ENCODE results near the gene C2orf81. TPM values are rescaled to one million over a fixed set of nuclear protein-coding genes. Genes with fewer than 3 reads are reported as not detected.
A peak's percentile ranks its signal among the peaks of the same experiment; 100 is the strongest.

C2orf81 gene
- total RNA-seq, 4 donors from 2014 or later = 0.62 to 1.4 (median 1.2) TPM

GRCh38 chr2:74418312-74418711, 3.1 kb downstream of the C2orf81 start:
- no peak for TF ChIP-seq EP300 (IDR thresholded peaks at IDR 0.05)
- no peak for TF ChIP-seq CTCF (IDR thresholded peaks at IDR 0.05)
- TF ChIP-seq POLR2AphosphoS5 (IDR thresholded peaks at IDR 0.05) = no peak
- no peak for TF ChIP-seq POLR2A (IDR thresholded peaks at IDR 0.05)
- Histone ChIP-seq H3K4me3 (no peak overlapping the region), H3K27me3 (no peaks in the 10 kb centered on the region), H3K4me1 (peaks cover 0 to 53% (median 9%) of the 10 kb centered on the region in 3 donors), H3K27ac (no peak overlapping the region), H3K36me3 (no peaks in the 10 kb centered on the region), H3K9me3 (no peaks in the 10 kb centered on the region)
- WGBS, 2 donors (ENCODE audit: low coverage in 1 of 2) = no CpG with 5 or more reads among the region's 27 CpGs
- no peak for ATAC-seq

- H3K4me3 ChIP-seq = no peak overlapping the region
- no peaks in the 10 kb centered on the region for H3K36me3 ChIP-seq
- ATAC-seq = no peak
- no peaks in the 10 kb centered on the region for H3K9me3 ChIP-seq
- H3K4me1 ChIP-seq = peaks cover 0 to 55% (median 9%) of the 10 kb centered on the region in 3 donors
- no peaks in the 10 kb centered on the region for H3K27me3 ChIP-seq
- WGBS, 2 donors (ENCODE audit: low coverage in 1 of 2) = 87 to 91% methylated on average over 3 of the region's 6 CpGs
- TF ChIP-seq POLR2AphosphoS5 (IDR thresholded peaks at IDR 0.05) = no peak
- TF ChIP-seq EP300 (IDR thresholded peaks at IDR 0.05) = no peak
- TF ChIP-seq CTCF (IDR thresholded peaks at IDR 0.05) = no peak
- no peak for TF ChIP-seq POLR2A (IDR thresholded peaks at IDR 0.05)
- H3K27ac ChIP-seq = no peak overlapping the region
These were observed 3.7 kb downstream of the C2orf81 start for GRCh38 chr2:74417763-74418162.

GRCh38 chr2:74417197-74417596, 4.2 kb downstream of the C2orf81 start:
- Histone ChIP-seq H3K27ac (no peak overlapping the region), H3K9me3 (no peaks in the 10 kb centered on the region), H3K36me3 (no peaks in the 10 kb centered on the region), H3K4me3 (no peak overlapping the region), H3K27me3 (no peaks in the 10 kb centered on the region), H3K4me1 (peaks cover 0 to 53% (median 9%) of the 10 kb centered on the region in 3 donors)
- TF ChIP-seq CTCF (IDR thresholded peaks at IDR 0.05) (no peak), POLR2A (IDR thresholded peaks at IDR 0.05) (no peak), EP300 (IDR thresholded peaks at IDR 0.05) (no peak), POLR2AphosphoS5 (IDR thresholded peaks at IDR 0.05) (no peak)
- no peak for ATAC-seq
- 69 to 79% methylated on average over 2 of the region's 3 CpGs for WGBS, 2 donors (ENCODE audit: low coverage in 1 of 2)

- no peaks in the 10 kb centered on the region for H3K27me3 ChIP-seq
- no peak overlapping the region for H3K27ac ChIP-seq
- no peak for ATAC-seq
- TF ChIP-seq POLR2AphosphoS5 (IDR thresholded peaks at IDR 0.05) (no peak), POLR2A (IDR thresholded peaks at IDR 0.05) (no peak), CTCF (IDR thresholded peaks at IDR 0.05) (no peak), EP300 (IDR thresholded peaks at IDR 0.05) (no peak)
- H3K4me1 ChIP-seq = peaks cover 0 to 49% (median 9%) of the 10 kb centered on the region in 3 donors
- no peak overlapping the region for H3K4me3 ChIP-seq
- no peaks in the 10 kb centered on the region for H3K9me3 ChIP-seq
- no peaks in the 10 kb centered on the region for H3K36me3 ChIP-seq
- WGBS, 2 donors (ENCODE audit: low coverage in 1 of 2) = 64 to 77% methylated on average over 3 of the region's 3 CpGs
These were observed 4.6 kb downstream of the C2orf81 start for GRCh38 chr2:74416778-74417177.

GRCh38 chr2:74415762-74416395, 5.5 kb downstream of the C2orf81 start:
- no peak for ATAC-seq
- Histone ChIP-seq H3K4me3 (peak overlapping the region; percentile 36 to 61), H3K4me1 (peaks cover 0 to 44% (median 9%) of the 10 kb centered on the region in 3 donors), H3K27ac (peak overlapping the region in 1 of 4 donors; percentile 54), H3K27me3 (no peaks in the 10 kb centered on the region), H3K36me3 (no peaks in the 10 kb centered on the region), H3K9me3 (no peaks in the 10 kb centered on the region)
- TF ChIP-seq POLR2A (IDR thresholded peaks at IDR 0.05) (no peak), CTCF (IDR thresholded peaks at IDR 0.05) (no peak), POLR2AphosphoS5 (IDR thresholded peaks at IDR 0.05) (no peak), EP300 (IDR thresholded peaks at IDR 0.05) (no peak)
- WGBS, 2 donors (ENCODE audit: low coverage in 1 of 2) = 46 to 93% methylated on average over 10 of the region's 35 CpGs
